ENCODE measurements around the gene AP1G2.
A peak's percentile ranks its signal among the peaks of the same experiment; 100 is the strongest.
"Not testable (repeated sequence)": the region's sequence is repeated elsewhere in the genome, so short reads cannot be mapped to it uniquely, and the experiment has no call there.

AP1G2 gene

GRCh38 chr14:23567186-23568020, at the start of gene AP1G2:
TSS of gene AP1G2 (minus strand) at chr14:23567791. CDS start at chr14:23567314, 477 bp downstream.
- DNase-seq (ENCODE audit: low read depth) = peak; percentile 85

GRCh38 chr14:23615856-23616255, 48.3 kb upstream of the AP1G2 start:
- no peak for DNase-seq (ENCODE audit: low read depth)

- DNase-seq (ENCODE audit: low read depth) = no peak
Observed at GRCh38 chr14:23614395-23614828, 46.8 kb upstream of the AP1G2 start.

- no peak for DNase-seq (ENCODE audit: low read depth)
Observed at GRCh38 chr14:23613242-23614070, 45.9 kb upstream of the AP1G2 start.

GRCh38 chr14:23612802-23613201, 45.2 kb upstream of the AP1G2 start:
- DNase-seq (ENCODE audit: low read depth) = no peak

- DNase-seq (ENCODE audit: low read depth) = no peak
Observed at GRCh38 chr14:23612354-23612732, 44.8 kb upstream of the AP1G2 start.

- DNase-seq (ENCODE audit: low read depth) = no peak
Observed at GRCh38 chr14:23610815-23611289, 43.3 kb upstream of the AP1G2 start.

GRCh38 chr14:23610090-23610814, 42.7 kb upstream of the AP1G2 start:
- DNase-seq (ENCODE audit: low read depth) = no peak

GRCh38 chr14:23609411-23610089, 42.0 kb upstream of the AP1G2 start:
- not testable (repeated sequence) for DNase-seq (ENCODE audit: low read depth)

- no peak for DNase-seq (ENCODE audit: low read depth)
Observed at GRCh38 chr14:23609001-23609400, 41.4 kb upstream of the AP1G2 start.

GRCh38 chr14:23608454-23608853, 40.9 kb upstream of the AP1G2 start:
- no peak for DNase-seq (ENCODE audit: low read depth)

- DNase-seq (ENCODE audit: low read depth) = no peak
Observed at GRCh38 chr14:23605931-23606585, 38.5 kb upstream of the AP1G2 start.

GRCh38 chr14:23604675-23605170, 37.1 kb upstream of the AP1G2 start:
- no peak for DNase-seq (ENCODE audit: low read depth)

- DNase-seq (ENCODE audit: low read depth) = no peak
Observed at GRCh38 chr14:23604148-23604547, 36.6 kb upstream of the AP1G2 start.

- DNase-seq (ENCODE audit: low read depth) = no peak
Observed at GRCh38 chr14:23603103-23603502, 35.5 kb upstream of the AP1G2 start.

GRCh38 chr14:23602181-23603095, 34.8 kb upstream of the AP1G2 start:
- DNase-seq (ENCODE audit: low read depth) = no peak

- no peak for DNase-seq (ENCODE audit: low read depth)
Observed at GRCh38 chr14:23601845-23602180, 34.2 kb upstream of the AP1G2 start.

- no peak for DNase-seq (ENCODE audit: low read depth)
Observed at GRCh38 chr14:23601424-23601823, 33.8 kb upstream of the AP1G2 start.

- no peak for DNase-seq (ENCODE audit: low read depth)
Observed at GRCh38 chr14:23600806-23601205, 33.2 kb upstream of the AP1G2 start.

GRCh38 chr14:23600322-23600707, 32.7 kb upstream of the AP1G2 start:
- DNase-seq (ENCODE audit: low read depth) = no peak
